Measurements from ENCODE around the gene SLCO2B1.

SLCO2B1 gene

GRCh38 chr11:75238595-75239440 is 87.9 kb downstream of the SLCO2B1 start:
- DNase-seq (ENCODE audit: low read depth in 2 of 2) = no peak
- no peak for TF ChIP-seq CTCF (IDR thresholded peaks at IDR 0.05; ENCODE audit: low read depth, low read length)
- no peak overlapping the region for H3K4me3 ChIP-seq (replicated peaks in 1 of 2; ENCODE audit: low read depth in 2 of 2, low read length in 2 of 2)

GRCh38 chr11:75239531-75240290 is 88.8 kb downstream of the SLCO2B1 start:
- DNase-seq (ENCODE audit: low read depth in 2 of 2) = no peak
- H3K4me3 ChIP-seq (replicated peaks in 1 of 2; ENCODE audit: low read depth in 2 of 2, low read length in 2 of 2) = no peak overlapping the region
- TF ChIP-seq CTCF (IDR thresholded peaks at IDR 0.05; ENCODE audit: low read depth, low read length) = no peak

GRCh38 chr11:75240311-75241035 is 89.6 kb downstream of the SLCO2B1 start, which contains the start of gene TPBGL:
Gene TPBGL, plus strand, starts transcription at chr11:75240774. Its CDS starts 276 bp downstream, at chr11:75241050.
- peak within 1 kb of the TSS; percentile 23 to 26 for H3K4me3 ChIP-seq (replicated peaks in 1 of 2; ENCODE audit: low read depth in 2 of 2, low read length in 2 of 2)
- DNase-seq (ENCODE audit: low read depth in 2 of 2) = peak in 1 of 2 donors; percentile 17
- TF ChIP-seq CTCF (IDR thresholded peaks at IDR 0.05; ENCODE audit: low read depth, low read length) = no peak

GRCh38 chr11:75241036-75241905 is 90.4 kb downstream of the SLCO2B1 start:
- peak; percentile 44 for TF ChIP-seq CTCF (IDR thresholded peaks at IDR 0.05; ENCODE audit: low read depth, low read length)
- peak overlapping the region; percentile 43 to 57 for H3K4me3 ChIP-seq (replicated peaks in 1 of 2; ENCODE audit: low read depth in 2 of 2, low read length in 2 of 2)
- peak; percentile 80 to 86 for DNase-seq (ENCODE audit: low read depth in 2 of 2)

GRCh38 chr11:75241906-75242644 is 91.2 kb downstream of the SLCO2B1 start:
- DNase-seq (ENCODE audit: low read depth in 2 of 2) = no peak
- H3K4me3 ChIP-seq (replicated peaks in 1 of 2; ENCODE audit: low read depth in 2 of 2, low read length in 2 of 2) = peak overlapping the region; percentile 43 to 57
- no peak for TF ChIP-seq CTCF (IDR thresholded peaks at IDR 0.05; ENCODE audit: low read depth, low read length)

Measured in cardiac fibroblast (primary cell).